NCI-H187 treated with DMSO at 0.1 percent for 48 hours (cell line): ENCODE measurements around the gene TMEM86B.

Source experiments
- DNase-seq: peaks from one replicate; lab custom pipeline; 2025; lab: John Stamatoyannopoulos, UW

Gene TMEM86B

GRCh38 chr19:55228403-55229031 lies at the start of gene TMEM86B:
Gene TMEM86B (minus strand): TSS chr19:55228763. CDS start chr19:55228741, 22 bp downstream.
- DNase-seq = no peak

DNA sequence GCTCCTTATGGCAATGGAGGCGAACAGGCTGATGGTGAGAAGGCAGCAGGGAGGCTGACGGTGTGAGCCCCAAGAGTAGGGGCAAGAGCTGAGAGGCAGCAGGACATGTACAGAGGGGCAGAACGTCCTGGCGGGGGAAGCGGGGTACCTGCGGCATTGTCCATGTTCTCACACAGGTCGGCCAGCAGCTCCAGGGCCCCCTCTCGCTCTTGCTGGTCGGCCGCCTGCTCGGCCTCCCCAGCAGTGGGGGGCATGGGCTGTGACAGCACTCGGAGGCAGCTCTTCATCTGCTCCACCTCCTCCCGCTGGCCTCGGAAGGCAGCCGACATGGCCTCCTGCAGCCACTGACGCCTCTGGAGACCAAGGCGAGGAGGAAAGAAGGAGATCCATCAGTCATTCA lies 48.9 kb upstream of the TMEM86B start:
- DNase-seq = no peak

GRCh38 chr19:55276720-55277430 lies 48.3 kb upstream of the TMEM86B start:
- DNase-seq = no peak

- DNase-seq = no peak
These were observed 47.5 kb upstream of the TMEM86B start for GRCh38 chr19:55275851-55276719.

DNA sequence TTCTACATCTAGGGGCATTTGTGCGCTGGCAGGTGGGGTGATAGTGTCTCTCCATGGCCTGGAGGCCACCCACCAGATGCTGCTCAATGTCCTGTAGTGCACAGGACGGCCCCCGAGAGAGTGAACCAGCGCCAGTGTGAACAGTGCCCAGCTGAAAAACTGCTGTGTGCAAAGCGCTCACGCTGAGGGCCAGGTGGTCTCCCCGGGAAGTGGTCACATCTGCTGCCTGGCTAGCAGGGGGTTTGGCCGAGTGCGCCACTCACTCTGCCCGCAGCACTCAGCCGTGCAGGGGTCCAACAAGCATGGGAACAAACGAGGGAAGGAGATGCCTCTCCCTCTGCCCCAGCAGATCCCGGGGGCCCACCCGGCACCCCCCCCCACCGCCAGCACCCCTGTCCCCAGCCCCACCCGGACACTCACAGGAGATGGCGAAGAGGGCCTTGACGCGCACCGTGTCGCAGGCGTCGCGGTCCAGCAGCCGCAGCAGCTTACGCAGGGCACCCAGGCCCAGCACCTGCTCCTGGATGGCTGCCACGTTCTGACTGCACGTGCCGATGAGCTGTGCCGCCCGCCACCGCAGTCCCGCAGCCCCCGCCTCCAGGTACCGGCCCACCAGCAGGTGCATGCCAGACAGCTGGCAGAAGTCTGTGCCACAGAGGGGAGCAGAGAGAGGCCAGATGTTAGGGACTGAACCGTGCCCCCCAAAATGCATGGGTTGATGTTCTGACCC lies 45.6 kb upstream of the TMEM86B start:
- no peak for DNase-seq

DNA sequence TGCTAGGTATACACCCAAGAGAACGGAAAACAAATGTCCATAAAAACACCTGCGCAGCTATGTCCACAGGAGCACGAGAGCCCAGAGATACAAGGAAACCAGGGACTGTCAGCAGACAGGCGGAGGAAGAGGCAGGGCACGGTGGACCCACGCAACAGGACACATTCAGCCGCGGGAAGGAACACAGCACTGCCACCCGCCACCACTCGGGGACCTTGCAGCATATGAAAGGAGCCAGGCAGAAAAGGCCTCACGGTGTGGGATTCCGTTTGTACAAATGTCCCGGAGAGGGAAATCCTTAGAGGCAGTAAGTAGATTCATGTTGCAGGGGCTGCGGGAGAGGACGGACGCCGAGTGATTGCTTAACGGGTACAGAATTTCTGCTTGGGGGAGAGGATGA lies 43.6 kb upstream of the TMEM86B start:
- DNase-seq = no peak

- DNase-seq = no peak
These were observed 41.8 kb upstream of the TMEM86B start for GRCh38 chr19:55270172-55270942.

GRCh38 chr19:55269299-55269698 lies 40.7 kb upstream of the TMEM86B start:
- DNase-seq = no peak

- no peak for DNase-seq
These were observed 38.3 kb upstream of the TMEM86B start for GRCh38 chr19:55266840-55267239.

- no peak for DNase-seq
These were observed 37.8 kb upstream of the TMEM86B start for GRCh38 chr19:55266404-55266803.

GRCh38 chr19:55265723-55266386 lies 37.3 kb upstream of the TMEM86B start:
- DNase-seq = no peak

- DNase-seq = no peak
These were observed 36.6 kb upstream of the TMEM86B start for GRCh38 chr19:55265173-55265572.

DNA sequence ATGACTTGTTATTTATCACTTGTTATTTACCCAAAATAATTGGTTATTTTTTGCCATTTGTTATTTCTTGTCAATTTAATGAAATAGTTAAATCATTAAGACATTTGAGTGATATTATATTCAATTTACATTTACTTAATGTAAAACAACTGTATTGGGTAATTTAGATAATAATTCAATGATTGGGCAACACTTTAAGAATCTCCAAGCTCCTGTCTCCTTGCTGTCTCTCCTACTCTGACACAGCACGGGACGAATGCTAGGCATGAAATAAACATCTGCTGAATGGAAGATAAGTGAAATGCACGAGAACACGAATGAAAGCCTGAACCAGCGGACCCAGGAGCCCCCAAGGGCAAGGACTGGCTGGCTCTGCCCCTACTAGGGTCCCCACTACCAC lies 36.0 kb upstream of the TMEM86B start:
- DNase-seq = no peak

DNA sequence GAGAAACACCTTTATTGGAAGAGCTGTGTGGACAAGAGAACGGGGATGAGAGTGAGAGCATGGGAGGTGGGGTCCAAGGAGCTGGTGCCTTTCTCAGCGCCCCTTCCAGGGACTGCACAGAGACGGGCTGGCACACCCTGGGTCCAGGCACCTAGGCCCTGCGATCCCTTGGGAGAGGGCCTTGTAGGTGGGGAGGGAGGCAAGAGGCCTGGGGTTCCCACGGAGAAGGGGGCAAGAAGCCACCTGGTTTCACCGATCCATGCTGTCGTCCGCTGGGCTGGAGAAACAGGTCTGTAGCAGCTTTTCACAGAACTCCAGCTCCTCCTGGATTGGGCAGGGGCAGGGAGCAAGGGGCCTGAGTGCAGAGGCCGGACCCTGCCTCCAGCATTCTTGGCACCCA lies 33.8 kb upstream of the TMEM86B start:
- no peak for DNase-seq

DNA sequence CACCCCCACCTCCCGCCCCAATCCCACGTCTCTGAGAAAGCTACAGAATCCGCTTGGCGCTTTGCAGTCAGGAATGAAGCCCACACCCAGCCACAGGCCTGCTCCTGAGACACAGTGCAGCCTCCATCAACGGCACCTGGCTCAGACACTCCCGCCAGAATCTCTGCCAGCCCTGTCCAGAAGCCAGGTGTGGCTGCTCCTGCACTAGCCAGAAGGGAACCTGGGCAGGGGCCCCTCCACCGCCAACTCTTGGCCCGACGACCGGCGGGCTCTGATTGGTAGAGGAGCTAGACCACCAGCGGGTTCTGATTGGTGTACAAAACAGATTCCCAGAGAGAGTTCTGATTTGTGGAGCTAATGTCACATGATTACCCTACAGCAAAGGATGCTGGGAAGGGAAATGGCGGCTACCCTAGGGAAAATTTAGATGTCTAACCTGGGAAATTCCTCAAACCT lies 33.1 kb upstream of the TMEM86B start:
- DNase-seq = no peak

- no peak for DNase-seq
These were observed 31.1 kb upstream of the TMEM86B start for GRCh38 chr19:55259540-55260210.

DNA sequence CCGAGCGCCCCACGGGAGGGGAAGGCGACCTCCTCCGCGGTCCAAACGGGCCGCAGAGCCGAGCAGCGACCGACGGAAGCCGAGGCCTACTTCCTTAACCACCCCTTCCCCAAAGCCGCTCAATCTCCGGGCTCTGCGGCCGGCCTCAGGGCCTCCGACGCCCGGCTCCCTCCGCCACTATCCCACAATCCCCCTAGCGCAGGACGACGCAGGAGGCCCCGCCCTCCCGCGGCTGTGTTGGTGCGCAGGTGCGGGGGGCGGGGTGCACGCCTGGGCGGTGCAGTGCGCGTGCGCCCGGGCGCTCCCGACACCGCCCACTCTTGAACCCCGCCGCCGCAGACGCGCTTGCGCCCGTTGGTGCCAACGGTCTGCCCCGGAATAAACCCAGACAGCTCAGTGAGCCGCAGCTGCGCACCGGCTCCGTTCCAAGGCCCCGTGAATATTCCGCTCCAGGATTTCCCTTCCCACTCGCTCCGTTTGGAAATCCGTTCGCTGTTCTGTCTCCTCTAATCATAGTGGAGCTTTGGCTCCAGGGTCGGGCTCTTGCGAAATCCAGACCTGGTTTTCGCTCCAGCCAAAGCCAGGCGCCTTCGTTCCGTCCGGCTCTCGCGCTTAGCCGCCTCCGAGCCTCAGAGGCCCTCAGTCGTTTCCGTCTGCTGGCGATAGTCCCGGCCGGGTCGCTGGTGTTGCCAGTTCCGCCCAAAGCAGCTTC lies 30.4 kb upstream of the TMEM86B start, which contains the start of gene PPP6R1:
TSS of gene PPP6R1 (minus strand) at position 190 of the 712 bp plus-strand sequence. CDS start 11,914 bp downstream, outside the sequence.
- DNase-seq = peak; percentile 98

DNA sequence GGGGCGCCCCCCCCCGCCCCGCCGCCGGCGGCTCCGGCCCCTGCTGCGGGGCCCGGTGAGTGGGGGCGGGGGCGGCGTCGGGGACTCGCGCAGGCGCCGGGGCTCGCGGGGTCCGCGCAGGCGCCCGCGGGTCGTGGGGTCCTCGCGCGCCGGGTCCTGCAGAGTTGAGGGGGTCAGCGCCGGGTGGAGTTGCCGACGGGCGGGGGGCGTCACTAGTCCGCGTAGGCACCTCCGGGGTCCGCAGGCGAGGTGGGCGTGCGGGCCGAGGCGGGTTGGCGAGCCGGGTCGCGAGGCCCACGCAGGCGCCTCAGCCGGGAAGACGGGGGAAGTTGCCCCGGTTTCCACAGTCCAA lies 29.9 kb upstream of the TMEM86B start:
- DNase-seq = no peak
